Tibial artery (tissue), 4 donors: ENCODE data around the gene PM20D2.
A peak's percentile ranks its signal among the peaks of the same experiment; 100 is the strongest.

Experiments used
- DNase-seq, 2 donors: peaks; one replicate each; pipeline ENCODE4 v3.0.0-alpha.2; 2019
- H3K27ac ChIP-seq, 2 donors: fragments of 200-600 bp; sonication (generic) in 1 of 2; 1 replicate in 1 of 2; 2 replicates in 1 of 2; pipeline ENCODE4 v1.5.1; 2018 to 2019; ENCODE audit warnings: mild to moderate bottlenecking in 1 of 2
- H3K27me3 ChIP-seq, 2 donors: fragments of 200-600 bp; sonication (generic) in 1 of 2; one replicate each; pipeline versions ENCODE4 v1.5.1 to v1.6.0; 2016 to 2019
- H3K36me3 ChIP-seq, 3 donors: fragments of 200-600 bp; sonication (generic) in 2 of 3; one replicate each; pipeline ENCODE4 v1.5.1; 2016 to 2019; ENCODE audit warnings: mild to moderate bottlenecking in 2 of 3
- H3K4me1 ChIP-seq, 4 donors: fragments of 200-600 bp; sonication (generic) in 2 of 4; 1 replicate in 3 of 4; 2 replicates in 1 of 4; pipeline ENCODE4 v1.5.1; 2016 to 2019
- H3K4me3 ChIP-seq, 2 donors: fragments of 200-600 bp; sonication (generic) in 1 of 2; 1 replicate in 1 of 2; 2 replicates in 1 of 2; pipeline ENCODE4 v1.5.1; 2018 to 2019; ENCODE audit warnings: mild to moderate bottlenecking in 2 of 2
- H3K9me3 ChIP-seq, 3 donors: fragments of 200-600 bp; sonication (generic) in 1 of 3; one replicate each; pipeline ENCODE4 v1.5.1; 2016 to 2019
- CTCF ChIP-seq, 2 experiments: fragments of 200-600 bp in 1 of 2; fragments of 450-650 bp in 1 of 2; IDR thresholded peaks; one replicate each; pipeline ENCODE4 v1.5.1; 2017 to 2019; ENCODE audit warnings: antibody characterized with exemption in 2 of 2, mild to moderate bottlenecking in 1 of 2, moderate library complexity in 1 of 2
- intact Hi-C: fragments of 100-400 bp; cut with DNase I; formaldehyde crosslinking; loops from one replicate; pipeline ENCODE4 v1.15.0; 2023; ENCODE audit warnings: low total_unique reads

The PM20D2 gene

GRCh38 chr6:89138173-89138572 is 7.7 kb upstream of the PM20D2 start:
- intact Hi-C loops = no loop called here
- Histone ChIP-seq H3K4me1 (peaks cover 0 to 19% (median 7%) of the 10 kb centered on the region in 4 donors), H3K27me3 (no peaks in the 10 kb centered on the region), H3K36me3 (no peaks in the 10 kb centered on the region), H3K4me3 (no peak overlapping the region), H3K9me3 (no peaks in the 10 kb centered on the region), H3K27ac (no peak overlapping the region)
- TF ChIP-seq CTCF (IDR thresholded peaks at IDR 0.05) = no peak
- DNase-seq = no peak

- H3K36me3 ChIP-seq = no peaks in the 10 kb centered on the region
- no peak for DNase-seq
- H3K27ac ChIP-seq = no peak overlapping the region
- no peaks in the 10 kb centered on the region for H3K27me3 ChIP-seq
- peaks cover 0 to 28% (median 16%) of the 10 kb centered on the region in 4 donors for H3K4me1 ChIP-seq
- H3K9me3 ChIP-seq = no peaks in the 10 kb centered on the region
- no peak overlapping the region for H3K4me3 ChIP-seq
- intact Hi-C loops = no loop called here
- TF ChIP-seq CTCF (IDR thresholded peaks at IDR 0.05) = no peak
These were observed 6.1 kb upstream of the PM20D2 start for GRCh38 chr6:89139509-89140346.

- H3K27ac ChIP-seq = no peak overlapping the region
- no peak for TF ChIP-seq CTCF (IDR thresholded peaks at IDR 0.05)
- no peaks in the 10 kb centered on the region for H3K27me3 ChIP-seq
- intact Hi-C loops = no loop called here
- H3K36me3 ChIP-seq = no peaks in the 10 kb centered on the region
- peaks cover 0 to 34% (median 18%) of the 10 kb centered on the region in 4 donors for H3K4me1 ChIP-seq
- no peak overlapping the region for H3K4me3 ChIP-seq
- no peaks in the 10 kb centered on the region for H3K9me3 ChIP-seq
- no peak for DNase-seq
These were observed 5.3 kb upstream of the PM20D2 start for GRCh38 chr6:89140347-89141156.

- intact Hi-C loops = no loop called here
- DNase-seq = no peak
These were observed 1.4 kb upstream of the PM20D2 start for GRCh38 chr6:89144354-89144906.

More at GRCh38 chr6:89144354-89144906, 1.4 kb upstream of the PM20D2 start:
- H3K36me3 ChIP-seq = no peaks in the 10 kb centered on the region
- no peaks in the 10 kb centered on the region for H3K9me3 ChIP-seq
- H3K27ac ChIP-seq = peak overlapping the region; percentile 35 to 92
- no peaks in the 10 kb centered on the region for H3K27me3 ChIP-seq
- H3K4me1 ChIP-seq = peaks cover 0 to 45% (median 19%) of the 10 kb centered on the region in 4 donors
- peak overlapping the region; percentile 72 to 95 for H3K4me3 ChIP-seq
- TF ChIP-seq CTCF (IDR thresholded peaks at IDR 0.05) = no peak
